ENCODE measurements around the gene FEN1. TPM values are rescaled to one million over a fixed set of nuclear protein-coding genes. Genes with fewer than 3 reads are reported as not detected.
A peak's percentile ranks its signal among the peaks of the same experiment; 100 is the strongest.

FEN1 gene
- total and polyA plus RNA-seq, 2 of the 13 experiments (the other 11 are each of a cell fraction or from before 2014, with no cell fraction given): 12.4 to 102 TPM

DNA sequence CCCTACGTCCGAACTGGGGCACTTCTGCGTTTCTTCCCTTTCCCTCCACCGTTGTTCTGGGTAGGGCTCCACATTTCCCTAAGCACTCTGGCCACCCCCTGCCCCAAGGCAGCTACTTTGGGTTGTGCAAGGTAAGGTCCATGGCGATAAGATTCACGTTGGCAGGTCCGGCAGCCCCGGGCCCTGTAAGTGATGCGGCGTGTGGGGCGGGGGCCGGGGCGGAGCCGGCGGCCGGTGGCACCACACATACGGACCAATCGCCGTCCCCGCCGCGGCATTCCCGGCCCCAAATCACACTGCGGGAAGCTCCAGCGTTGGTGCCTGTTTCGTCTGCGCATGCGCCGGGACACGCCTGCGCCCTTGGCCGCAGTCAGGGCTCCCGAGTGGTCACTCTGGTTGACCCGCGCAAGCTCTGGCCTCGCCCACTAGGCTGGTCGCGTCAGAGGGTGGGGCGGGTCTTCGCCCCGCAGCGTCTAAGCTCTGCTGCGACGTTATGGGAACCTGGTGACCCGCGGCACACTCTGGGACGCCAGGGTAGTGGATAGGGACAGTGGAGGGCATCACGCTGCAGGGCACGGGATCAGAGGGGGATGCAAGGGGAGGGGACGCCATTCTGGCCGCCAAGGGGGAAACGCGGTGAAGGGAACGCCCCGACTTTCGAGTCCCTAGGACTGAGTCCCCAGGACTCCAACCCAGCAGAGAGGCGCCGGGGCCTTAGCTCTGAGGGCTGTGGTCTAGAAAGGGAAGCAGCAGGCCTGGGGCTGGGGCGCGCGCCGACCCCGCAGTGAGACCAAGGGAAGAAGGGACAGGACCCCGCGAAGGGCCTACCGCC, 22.5 kb downstream of the FEN1 start (continued):
- TF ChIP-seq, protein P1, sequence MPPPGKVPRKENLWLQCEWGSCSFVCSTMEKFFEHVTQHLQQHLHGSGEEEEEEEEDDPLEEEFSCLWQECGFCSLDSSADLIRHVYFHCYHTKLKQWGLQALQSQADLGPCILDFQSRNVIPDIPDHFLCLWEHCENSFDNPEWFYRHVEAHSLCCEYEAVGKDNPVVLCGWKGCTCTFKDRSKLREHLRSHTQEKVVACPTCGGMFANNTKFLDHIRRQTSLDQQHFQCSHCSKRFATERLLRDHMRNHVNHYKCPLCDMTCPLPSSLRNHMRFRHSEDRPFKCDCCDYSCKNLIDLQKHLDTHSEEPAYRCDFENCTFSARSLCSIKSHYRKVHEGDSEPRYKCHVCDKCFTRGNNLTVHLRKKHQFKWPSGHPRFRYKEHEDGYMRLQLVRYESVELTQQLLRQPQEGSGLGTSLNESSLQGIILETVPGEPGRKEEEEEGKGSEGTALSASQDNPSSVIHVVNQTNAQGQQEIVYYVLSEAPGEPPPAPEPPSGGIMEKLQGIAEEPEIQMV (CRISPR knock-in tag; IDR thresholded peaks at IDR 0.05; ENCODE audit: low read depth): peak; percentile 46; the same call in 1 of the 2 replicates
- TF ChIP-seq NR1H2 (CRISPR knock-in tag; IDR thresholded peaks at IDR 0.05; ENCODE audit: borderline replicate concordance, low read depth) (no peak), PHF5A (CRISPR knock-in tag; IDR thresholded peaks at IDR 0.05; ENCODE audit: low read depth, unreplicated experiment) (peak; percentile 71), ZNF543 (CRISPR knock-in tag; IDR thresholded peaks at IDR 0.05) (no peak), ZNF792 (CRISPR knock-in tag; IDR thresholded peaks at IDR 0.05) (peak; percentile 32; the same call in 1 of the 2 replicates), NFYC (CRISPR knock-in tag; IDR thresholded peaks at IDR 0.05) (peak; percentile 84), RBFOX2 (IDR thresholded peaks at IDR 0.05; ENCODE audit: low read depth, low read length) (peak; percentile 94), CBX2 (IDR thresholded peaks at IDR 0.05; ENCODE audit: low read depth, low read length) (no peak), CBX2 (CRISPR knock-in tag; IDR thresholded peaks at IDR 0.05; ENCODE audit: low read depth) (no peak), MEIS1 (CRISPR knock-in tag; IDR thresholded peaks at IDR 0.05; ENCODE audit: borderline replicate concordance) (no peak; the same call in 1 of the 2 replicates), TEAD3 (CRISPR knock-in tag; optimal IDR thresholded peaks at IDR 0.05; ENCODE audit: borderline replicate concordance) (peak; percentile 75), EP300 (IDR thresholded peaks at IDR 0.05; ENCODE audit: low read depth in 2 of 2, low read length in 2 of 2) (no peak), EP300 (CRISPR knock-in tag; IDR thresholded peaks at IDR 0.05; ENCODE audit: borderline replicate concordance) (no peak; the same call in 1 of the 2 replicates), KAT7 (CRISPR knock-in tag; IDR thresholded peaks at IDR 0.05; ENCODE audit: borderline replicate concordance) (no peak; the same call in 1 of the 2 replicates), POLR2AphosphoS2 (IDR thresholded peaks at IDR 0.05; ENCODE audit: low read depth, low read length) (peak; percentile 47; the same call in 1 of the 2 replicates), EZH2 (conservative IDR thresholded peaks at IDR 0.05; ENCODE audit: low read depth, low read length) (no peak), ZNF678 (CRISPR knock-in tag; IDR thresholded peaks at IDR 0.05) (no peak; the same call in 1 of the 2 replicates)
- TF ChIP-seq, protein P2, sequence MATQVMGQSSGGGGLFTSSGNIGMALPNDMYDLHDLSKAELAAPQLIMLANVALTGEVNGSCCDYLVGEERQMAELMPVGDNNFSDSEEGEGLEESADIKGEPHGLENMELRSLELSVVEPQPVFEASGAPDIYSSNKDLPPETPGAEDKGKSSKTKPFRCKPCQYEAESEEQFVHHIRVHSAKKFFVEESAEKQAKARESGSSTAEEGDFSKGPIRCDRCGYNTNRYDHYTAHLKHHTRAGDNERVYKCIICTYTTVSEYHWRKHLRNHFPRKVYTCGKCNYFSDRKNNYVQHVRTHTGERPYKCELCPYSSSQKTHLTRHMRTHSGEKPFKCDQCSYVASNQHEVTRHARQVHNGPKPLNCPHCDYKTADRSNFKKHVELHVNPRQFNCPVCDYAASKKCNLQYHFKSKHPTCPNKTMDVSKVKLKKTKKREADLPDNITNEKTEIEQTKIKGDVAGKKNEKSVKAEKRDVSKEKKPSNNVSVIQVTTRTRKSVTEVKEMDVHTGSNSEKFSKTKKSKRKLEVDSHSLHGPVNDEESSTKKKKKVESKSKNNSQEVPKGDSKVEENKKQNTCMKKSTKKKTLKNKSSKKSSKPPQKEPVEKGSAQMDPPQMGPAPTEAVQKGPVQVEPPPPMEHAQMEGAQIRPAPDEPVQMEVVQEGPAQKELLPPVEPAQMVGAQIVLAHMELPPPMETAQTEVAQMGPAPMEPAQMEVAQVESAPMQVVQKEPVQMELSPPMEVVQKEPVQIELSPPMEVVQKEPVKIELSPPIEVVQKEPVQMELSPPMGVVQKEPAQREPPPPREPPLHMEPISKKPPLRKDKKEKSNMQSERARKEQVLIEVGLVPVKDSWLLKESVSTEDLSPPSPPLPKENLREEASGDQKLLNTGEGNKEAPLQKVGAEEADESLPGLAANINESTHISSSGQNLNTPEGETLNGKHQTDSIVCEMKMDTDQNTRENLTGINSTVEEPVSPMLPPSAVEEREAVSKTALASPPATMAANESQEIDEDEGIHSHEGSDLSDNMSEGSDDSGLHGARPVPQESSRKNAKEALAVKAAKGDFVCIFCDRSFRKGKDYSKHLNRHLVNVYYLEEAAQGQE (IDR thresholded peaks at IDR 0.05; ENCODE audit: borderline replicate concordance in 1 of 2, low read depth in 1 of 2, low read length in 2 of 2): 0 out of 4 replicates have a peak, but pooled peaks of 1 of the 2 experiments have one; percentile 40
- TF ChIP-seq, protein P3, sequence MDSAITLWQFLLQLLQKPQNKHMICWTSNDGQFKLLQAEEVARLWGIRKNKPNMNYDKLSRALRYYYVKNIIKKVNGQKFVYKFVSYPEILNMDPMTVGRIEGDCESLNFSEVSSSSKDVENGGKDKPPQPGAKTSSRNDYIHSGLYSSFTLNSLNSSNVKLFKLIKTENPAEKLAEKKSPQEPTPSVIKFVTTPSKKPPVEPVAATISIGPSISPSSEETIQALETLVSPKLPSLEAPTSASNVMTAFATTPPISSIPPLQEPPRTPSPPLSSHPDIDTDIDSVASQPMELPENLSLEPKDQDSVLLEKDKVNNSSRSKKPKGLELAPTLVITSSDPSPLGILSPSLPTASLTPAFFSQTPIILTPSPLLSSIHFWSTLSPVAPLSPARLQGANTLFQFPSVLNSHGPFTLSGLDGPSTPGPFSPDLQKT (CRISPR knock-in tag; IDR thresholded peaks at IDR 0.05; ENCODE audit: borderline replicate concordance): no peak
- TF ChIP-seq, protein P4, sequence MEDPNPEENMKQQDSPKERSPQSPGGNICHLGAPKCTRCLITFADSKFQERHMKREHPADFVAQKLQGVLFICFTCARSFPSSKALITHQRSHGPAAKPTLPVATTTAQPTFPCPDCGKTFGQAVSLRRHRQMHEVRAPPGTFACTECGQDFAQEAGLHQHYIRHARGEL (CRISPR knock-in tag; IDR thresholded peaks at IDR 0.05): 0 out of 2 replicates have a peak, but pooled peaks have one; percentile 54
